Measurements from ENCODE around the gene MPG. TPM values are rescaled to one million over a fixed set of nuclear protein-coding genes. Genes with fewer than 3 reads are reported as not detected.

Gene MPG
- total and polyA plus RNA-seq, 2 of the 8 experiments (the other 6 are each of a cell fraction or from before 2014, with no cell fraction given) = 37.6 to 83.7 TPM

- TF ChIP-seq E2F6 (IDR thresholded peaks at IDR 0.05) (peak; percentile 51), HDAC6 (IDR thresholded peaks at IDR 0.05; ENCODE audit: low read depth, low read length) (no peak), SP1 (IDR thresholded peaks at IDR 0.05; ENCODE audit: low read depth, low read length) (no peak), CHD2 (IDR thresholded peaks at IDR 0.05; ENCODE audit: low read length) (no peak), HDAC2 (IDR thresholded peaks at IDR 0.05; ENCODE audit: borderline replicate concordance in 1 of 2, low read depth in 2 of 2, low read length in 2 of 2) (0 out of 4 replicates have a peak, but pooled peaks of 1 of the 2 experiments have one; percentile 27), GTF2F1 (IDR thresholded peaks at IDR 0.05; ENCODE audit: borderline replicate concordance, low read depth, low read length) (no peak), JUN (IDR thresholded peaks at IDR 0.05; ENCODE audit: low read depth, low read length) (no peak), KDM4A (IDR thresholded peaks at IDR 0.05; ENCODE audit: low read depth, low read length, severe bottlenecking) (no peak), BACH1 (IDR thresholded peaks at IDR 0.05; ENCODE audit: low read length) (no peak), RFX5 (IDR thresholded peaks at IDR 0.05; ENCODE audit: borderline replicate concordance, low read depth, low read length) (no peak), SIN3A (conservative IDR thresholded peaks at IDR 0.05 in 1 of 2, IDR thresholded peaks at IDR 0.05 in 1 of 2; ENCODE audit: low read depth in 1 of 2, low read length in 2 of 2) (peak in 1 of 2 experiments; percentile 76; a peak in 1 of 4 replicates), USF2 (IDR thresholded peaks at IDR 0.05; ENCODE audit: low read length) (peak; percentile 76)
These were observed 18.9 kb downstream of the MPG start (continued) for GRCh38 chr16:96935-97381.

All from H1 (cell line).